Breast epithelium (tissue), 3 donors: ENCODE data around the gene PKIB.

Source experiments
- POLR2A ChIP-seq: fragments of 450-650 bp; IDR thresholded peaks from one replicate; pipeline ENCODE4 v1.6.1; 2016; ENCODE audit warnings: antibody characterized with exemption, mild to moderate bottlenecking, moderate library complexity
- POLR2AphosphoS5 ChIP-seq, 3 donors: sonication (generic); formaldehyde crosslinking; IDR thresholded peaks; one replicate each; pipeline ENCODE4 v1.6.1; 2017; ENCODE audit warnings: antibody characterized with exemption in 3 of 3
- TF ChIP-seq, protein P1 (sequence below), 3 donors: fragments of 450-650 bp; IDR thresholded peaks; one replicate each; pipeline ENCODE4 v1.5.1; 2016 to 2017; ENCODE audit warnings: antibody characterized with exemption in 3 of 3, mild to moderate bottlenecking in 3 of 3, moderate library complexity in 3 of 3

GRCh38 chr6:122727244-122727643 is 117.0 kb downstream of the PKIB start:
- TF ChIP-seq, protein P1, sequence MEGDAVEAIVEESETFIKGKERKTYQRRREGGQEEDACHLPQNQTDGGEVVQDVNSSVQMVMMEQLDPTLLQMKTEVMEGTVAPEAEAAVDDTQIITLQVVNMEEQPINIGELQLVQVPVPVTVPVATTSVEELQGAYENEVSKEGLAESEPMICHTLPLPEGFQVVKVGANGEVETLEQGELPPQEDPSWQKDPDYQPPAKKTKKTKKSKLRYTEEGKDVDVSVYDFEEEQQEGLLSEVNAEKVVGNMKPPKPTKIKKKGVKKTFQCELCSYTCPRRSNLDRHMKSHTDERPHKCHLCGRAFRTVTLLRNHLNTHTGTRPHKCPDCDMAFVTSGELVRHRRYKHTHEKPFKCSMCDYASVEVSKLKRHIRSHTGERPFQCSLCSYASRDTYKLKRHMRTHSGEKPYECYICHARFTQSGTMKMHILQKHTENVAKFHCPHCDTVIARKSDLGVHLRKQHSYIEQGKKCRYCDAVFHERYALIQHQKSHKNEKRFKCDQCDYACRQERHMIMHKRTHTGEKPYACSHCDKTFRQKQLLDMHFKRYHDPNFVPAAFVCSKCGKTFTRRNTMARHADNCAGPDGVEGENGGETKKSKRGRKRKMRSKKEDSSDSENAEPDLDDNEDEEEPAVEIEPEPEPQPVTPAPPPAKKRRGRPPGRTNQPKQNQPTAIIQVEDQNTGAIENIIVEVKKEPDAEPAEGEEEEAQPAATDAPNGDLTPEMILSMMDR (IDR thresholded peaks at IDR 0.05) = no peak
- no peak for TF ChIP-seq POLR2A
- no peak for TF ChIP-seq POLR2AphosphoS5 (IDR thresholded peaks at IDR 0.05)
